HEK293 (cell line): Measurements from ENCODE around the gene SEC16A.

Experiments used
- CTCF ChIP-seq: fragments of 450-650 bp; formaldehyde crosslinking; IDR thresholded peaks from 2 replicates; pipeline ENCODE4 v1.5.1; 2016; ENCODE audit warnings: missing biosample characterization, missing genetic modification characterization
- TCF7L2 ChIP-seq: IDR thresholded peaks from 2 replicates; pipeline ENCODE4 v1.6.1; 2011; ENCODE audit warnings: low read depth, mild to moderate bottlenecking, inconsistent platforms, low read length, moderate library complexity, borderline replicate concordance
- ZNF24 ChIP-seq: fragments of 450-650 bp; formaldehyde crosslinking; IDR thresholded peaks from 2 replicates; pipeline ENCODE4 v1.5.1; 2016; ENCODE audit warnings: missing biosample characterization, missing genetic modification characterization

GRCh38 chr9:136442265-136442664, 40.6 kb downstream of the SEC16A start:
- no peak for TF ChIP-seq ZNF24
- TF ChIP-seq CTCF (tag by site-specific recombination): no peak
- no peak for TF ChIP-seq TCF7L2
